GM19328 (cell line): ENCODE results near the gene TPGS1.

Source experiments
- ATAC-seq: cut with Tn5 transposase; IDR thresholded peaks from one replicate; pipeline ENCODE4 v1.9.1; 2021; ENCODE audit warnings: mild to moderate bottlenecking, moderate library complexity; ENCODE audit not compliant: unreplicated experiment

The TPGS1 gene

DNA sequence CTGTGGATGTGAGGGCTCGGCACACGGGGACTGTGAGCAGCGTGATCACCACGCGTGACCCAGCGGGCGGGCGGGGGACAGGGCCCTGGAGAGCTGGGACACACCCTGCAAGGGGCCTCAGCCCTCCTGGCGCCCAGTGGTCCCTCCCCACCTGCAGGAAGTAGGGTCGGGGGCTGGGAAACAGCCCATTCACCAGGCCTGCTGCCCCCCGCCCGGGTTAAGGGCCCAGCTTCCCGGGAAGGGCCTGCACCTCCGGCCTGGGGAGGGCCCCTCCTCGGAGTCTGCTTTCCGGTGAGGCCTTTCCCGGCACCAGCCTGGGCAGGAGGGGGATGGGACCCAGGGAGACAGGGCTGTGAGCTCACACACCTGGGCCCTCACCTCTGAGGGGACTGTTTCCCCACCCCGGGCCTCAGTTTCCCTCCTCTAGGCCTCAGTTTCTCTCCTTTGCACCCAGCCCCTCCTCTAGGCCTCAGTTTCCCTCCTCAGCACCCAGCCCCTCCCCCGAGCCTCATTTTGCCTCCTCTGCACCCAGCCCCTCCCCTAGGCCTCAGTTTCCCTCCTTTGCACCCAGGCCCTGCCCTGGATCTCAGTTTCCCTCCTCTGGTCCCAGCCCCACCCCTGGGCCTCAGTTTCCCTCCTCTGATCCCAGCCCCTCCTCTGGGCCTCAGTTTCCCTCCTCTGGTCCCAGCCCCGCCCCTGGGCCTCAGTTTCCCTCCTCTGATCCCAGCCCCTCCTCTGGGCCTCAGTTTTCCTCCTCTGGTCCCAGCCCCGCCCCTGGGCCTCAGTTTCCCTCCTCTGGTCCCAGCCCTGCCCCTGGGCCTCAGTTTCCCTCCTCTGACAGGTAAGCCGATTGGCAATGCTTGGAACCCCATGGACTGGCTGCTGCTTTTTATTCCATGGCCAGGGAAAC, 12.9 kb upstream of the TPGS1 start:
- no peak for ATAC-seq

GRCh38 chr19:495081-495401, 12.3 kb upstream of the TPGS1 start:
- ATAC-seq, result no peak

DNA sequence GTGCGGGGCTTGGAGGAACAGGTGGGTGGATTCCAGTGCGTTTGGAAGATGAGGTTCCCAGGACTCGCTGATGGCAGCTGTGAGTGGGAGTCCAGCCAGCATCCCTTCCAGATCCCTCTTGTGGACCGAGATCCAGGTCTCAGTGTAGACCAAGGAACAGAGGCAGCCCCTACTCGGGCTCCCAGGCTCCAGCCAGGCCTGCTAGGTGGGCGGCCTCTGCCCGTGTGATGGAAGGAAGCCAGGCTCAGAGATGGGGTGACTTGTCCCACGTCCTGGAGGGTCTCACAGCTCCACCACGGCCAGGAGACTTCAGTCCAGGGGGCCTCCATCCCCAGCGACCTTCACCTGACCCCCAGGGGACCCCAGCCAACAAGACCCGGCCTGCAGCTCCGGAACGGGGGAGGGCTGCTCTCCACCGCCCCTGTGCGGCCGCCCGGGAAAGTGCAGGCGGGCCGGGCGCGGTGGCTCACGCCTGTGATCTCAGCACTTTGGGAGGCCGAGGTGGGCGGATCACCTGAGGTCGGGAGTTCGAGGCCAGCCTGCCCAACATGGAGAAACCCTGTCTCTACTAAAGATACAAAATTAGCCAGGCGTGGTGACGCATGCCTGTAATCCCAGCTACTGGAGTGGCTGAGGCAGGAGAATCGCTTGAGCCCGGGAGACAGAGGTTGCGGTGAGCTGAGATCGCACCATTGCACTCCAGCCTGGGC, 11.7 kb upstream of the TPGS1 start:
- no peak for ATAC-seq

DNA sequence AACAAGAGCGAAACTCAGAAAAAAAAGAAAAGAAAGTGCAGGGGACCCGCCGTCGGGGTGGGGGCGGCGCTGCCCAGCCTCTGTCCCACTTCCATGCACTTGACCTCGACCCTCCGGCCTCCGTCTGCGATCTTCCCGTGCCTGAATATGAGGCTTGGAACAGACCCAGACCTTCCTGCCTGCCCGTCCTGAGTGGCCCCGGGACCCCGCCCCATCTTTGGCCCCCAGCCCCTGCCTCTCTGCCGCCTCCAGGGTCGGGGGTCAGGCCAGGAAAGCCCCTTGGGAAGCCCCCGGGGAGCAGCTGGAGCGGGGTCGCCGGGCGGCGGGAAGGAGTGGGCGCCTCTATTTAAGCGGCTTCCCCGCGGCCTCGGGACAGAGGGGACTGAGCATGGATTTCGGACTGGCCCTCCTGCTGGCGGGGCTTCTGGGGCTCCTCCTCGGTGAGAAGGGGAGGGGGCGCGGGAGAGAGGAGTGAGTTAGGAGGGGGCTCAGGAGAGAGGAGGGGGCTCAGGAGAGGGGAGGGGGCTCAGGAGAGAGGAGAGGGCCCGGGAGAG, 11.1 kb upstream of the TPGS1 start, which contains the start of gene MADCAM1:
Gene MADCAM1 (plus strand): TSS at position 375 of the 554 bp plus-strand sequence. CDS start 14 bp downstream, at position 389.
- ATAC-seq, result no peak

- ATAC-seq, result no peak
These were observed 10.3 kb upstream of the TPGS1 start for GRCh38 chr19:496986-497385.

GRCh38 chr19:497491-497868, 9.8 kb upstream of the TPGS1 start:
- ATAC-seq, result no peak

DNA sequence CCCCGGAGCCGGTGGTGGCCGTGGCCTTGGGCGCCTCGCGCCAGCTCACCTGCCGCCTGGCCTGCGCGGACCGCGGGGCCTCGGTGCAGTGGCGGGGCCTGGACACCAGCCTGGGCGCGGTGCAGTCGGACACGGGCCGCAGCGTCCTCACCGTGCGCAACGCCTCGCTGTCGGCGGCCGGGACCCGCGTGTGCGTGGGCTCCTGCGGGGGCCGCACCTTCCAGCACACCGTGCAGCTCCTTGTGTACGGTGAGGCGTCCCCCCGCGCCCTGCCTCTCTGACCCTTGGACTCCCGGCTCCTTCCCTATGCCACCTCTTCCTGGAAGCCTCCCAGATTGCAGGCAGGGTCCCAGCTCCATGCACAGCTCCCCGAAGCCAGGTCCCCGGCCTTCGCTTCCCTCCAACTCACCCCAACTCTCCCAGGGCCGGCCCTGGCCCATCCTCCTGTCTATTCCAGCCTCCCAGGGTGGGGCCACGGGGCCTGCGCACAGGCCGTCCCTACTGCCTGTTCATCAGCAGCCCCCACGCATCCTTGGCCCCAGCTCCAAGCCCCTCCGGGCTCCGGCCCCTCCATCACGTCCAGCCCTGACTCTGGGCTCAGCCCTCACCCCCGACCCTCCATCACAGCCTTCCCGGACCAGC, 9.3 kb upstream of the TPGS1 start:
- ATAC-seq, result no peak

- no peak for ATAC-seq
These were observed 8.8 kb upstream of the TPGS1 start for GRCh38 chr19:498511-498891.

DNA sequence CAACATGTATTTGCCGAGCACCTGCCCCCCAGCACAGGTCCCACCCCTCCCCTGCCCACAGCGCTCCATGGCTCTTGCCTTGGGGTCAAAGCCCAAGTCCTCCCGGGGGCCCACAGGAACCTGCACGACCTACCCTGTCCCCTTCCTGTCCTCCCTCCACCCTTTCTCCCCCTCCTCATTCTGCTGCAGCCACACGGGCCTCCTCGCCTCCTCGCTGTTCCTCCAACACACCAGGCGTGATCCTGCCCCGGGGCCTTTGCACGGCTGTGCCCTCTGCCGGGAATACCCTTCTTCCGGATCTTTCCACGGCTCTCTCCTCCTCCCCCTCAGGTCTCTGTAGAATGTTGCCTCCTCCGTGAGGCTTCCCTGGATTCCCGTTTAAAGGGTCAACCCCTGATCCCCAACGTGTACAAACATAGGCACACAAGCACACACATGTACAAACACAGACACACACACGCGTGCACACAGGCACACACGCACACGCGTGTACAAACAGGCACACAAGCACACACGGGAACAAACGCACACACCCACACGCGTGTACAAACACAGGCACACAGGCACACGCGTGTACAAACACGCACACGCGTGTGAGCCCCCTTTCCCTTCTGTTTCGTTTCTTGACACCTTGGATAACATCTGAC, 8.2 kb upstream of the TPGS1 start:
- ATAC-seq, result no peak

GRCh38 chr19:501646-502045, 5.7 kb upstream of the TPGS1 start:
- no peak for ATAC-seq

DNA sequence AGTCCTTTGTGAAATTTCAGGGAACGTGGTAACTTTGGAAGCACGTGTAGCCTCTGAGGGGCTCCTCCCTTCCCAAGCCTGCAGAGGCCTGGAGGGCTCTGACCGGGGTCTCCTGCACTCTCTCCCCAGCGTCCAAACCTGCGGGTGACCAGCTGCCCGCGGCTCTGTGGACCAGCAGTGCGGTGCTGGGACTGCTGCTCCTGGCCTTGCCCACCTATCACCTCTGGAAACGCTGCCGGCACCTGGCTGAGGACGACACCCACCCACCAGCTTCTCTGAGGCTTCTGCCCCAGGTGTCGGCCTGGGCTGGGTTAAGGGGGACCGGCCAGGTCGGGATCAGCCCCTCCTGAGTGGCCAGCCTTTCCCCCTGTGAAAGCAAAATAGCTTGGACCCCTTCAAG, 2.7 kb upstream of the TPGS1 start:
- no peak for ATAC-seq

GRCh38 chr19:506404-507285, 652 bp upstream of the TPGS1 start:
- peak; percentile 67 for ATAC-seq

GRCh38 chr19:508204-509150, 1.2 kb downstream of the TPGS1 start:
- ATAC-seq, result no peak

DNA sequence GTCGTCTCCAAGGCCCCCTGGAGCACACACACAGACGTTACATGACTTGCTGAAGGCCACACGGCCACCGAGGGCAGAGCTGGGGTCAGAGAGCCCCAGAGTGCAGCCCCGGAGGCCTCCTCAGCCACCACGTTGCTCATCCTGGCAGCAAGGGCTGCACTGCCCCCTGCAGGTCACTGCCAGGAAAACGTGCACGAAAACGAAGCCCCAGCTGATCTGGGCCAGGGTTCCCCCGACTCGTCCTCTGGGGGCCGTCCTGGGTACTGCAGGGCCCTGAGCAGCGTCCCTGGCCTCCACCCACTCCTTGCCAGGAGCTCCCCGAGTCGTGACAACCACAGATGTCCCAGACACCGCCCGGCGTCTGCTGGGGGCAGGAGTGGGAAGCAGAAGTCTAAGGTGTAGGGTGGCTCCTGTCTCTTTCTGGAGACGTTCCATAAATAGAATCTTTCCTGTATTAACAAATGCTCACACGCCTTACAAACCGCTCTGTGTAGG, 3.4 kb downstream of the TPGS1 start:
- no peak for ATAC-seq

DNA sequence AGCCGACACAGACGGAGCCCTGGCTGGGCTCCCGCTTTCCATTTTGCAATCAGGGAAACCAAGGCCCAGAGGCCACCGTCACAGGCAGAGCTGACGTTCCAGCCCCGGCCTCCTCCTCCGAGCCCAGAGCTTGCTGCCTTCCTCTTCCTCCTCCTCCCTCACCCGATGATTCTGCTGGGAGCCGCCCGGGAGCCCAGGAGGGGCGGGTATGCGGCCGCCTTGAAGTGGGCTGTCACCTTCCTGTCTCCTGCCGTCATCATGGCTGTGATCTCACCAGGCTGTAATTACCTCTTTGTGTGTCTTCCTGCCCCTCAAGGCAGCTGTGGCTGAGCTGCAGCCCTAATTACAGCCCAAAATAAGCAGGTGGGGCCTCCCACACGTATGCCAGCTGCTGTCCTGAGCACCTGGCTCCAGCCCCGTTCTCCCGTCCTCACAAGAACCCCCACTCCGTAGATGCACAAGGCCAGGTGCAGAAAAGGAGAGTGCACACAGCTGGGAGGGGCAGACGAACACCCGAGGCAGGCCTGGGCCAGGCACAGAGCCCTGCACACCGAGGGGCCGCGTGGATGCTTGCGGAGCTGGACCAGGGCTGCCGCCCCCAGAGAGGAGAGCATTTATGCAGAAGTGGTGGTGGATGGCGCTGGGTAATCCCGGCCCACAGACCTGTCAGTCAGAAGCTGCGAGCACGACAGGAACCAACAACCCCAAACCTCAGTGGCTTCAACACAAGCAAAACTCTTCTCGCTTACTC, 4.0 kb downstream of the TPGS1 start:
- no peak for ATAC-seq

- ATAC-seq, result no peak
These were observed 5.5 kb downstream of the TPGS1 start for GRCh38 chr19:512547-513365.
